Liver (tissue), 9 donors: ENCODE measurements around the gene SFN. TPM values are rescaled to one million over a fixed set of nuclear protein-coding genes. Genes with fewer than 3 reads are reported as not detected.

Experiments used
- DNase-seq: peaks from one replicate; pipeline ENCODE4 v3.0.0-alpha.2; 2017; ENCODE audit warnings: low spot score
- H3K27ac ChIP-seq, 2 donors: one replicate each; pipeline ENCODE4 v1.7.0; 2013; ENCODE audit warnings: inconsistent platforms in 2 of 2, low read length in 2 of 2, control low read depth in 1 of 2, low read depth in 1 of 2, mild to moderate bottlenecking in 1 of 2
- H3K27me3 ChIP-seq, 4 donors: one replicate each; pipeline versions ENCODE4 v1.6.1 to v1.7.0; 2013; ENCODE audit warnings: low read length in 3 of 4, inconsistent platforms in 1 of 4, mild to moderate bottlenecking in 1 of 4, moderate library complexity in 1 of 4; ENCODE audit not compliant: control insufficient read depth in 4 of 4, insufficient read depth in 4 of 4
- H3K36me3 ChIP-seq, 4 donors: one replicate each; pipeline versions ENCODE4 v1.6.1 to v1.7.0; 2013; ENCODE audit warnings: low read length in 3 of 4, mild to moderate bottlenecking in 3 of 4, low read depth in 1 of 4, moderate library complexity in 1 of 4; ENCODE audit not compliant: control insufficient read depth in 4 of 4, insufficient read depth in 3 of 4
- H3K4me1 ChIP-seq, 4 donors: one replicate each; pipeline versions ENCODE4 v1.6.1 to v1.7.0; 2013; ENCODE audit warnings: low read length in 3 of 4, mild to moderate bottlenecking in 3 of 4, moderate library complexity in 1 of 4; ENCODE audit not compliant: control insufficient read depth in 4 of 4, insufficient read depth in 4 of 4
- H3K4me3 ChIP-seq, 3 donors: one replicate each; pipeline versions ENCODE4 v1.6.1 to v1.7.0; 2013; ENCODE audit warnings: low read length in 3 of 3, control low read depth in 1 of 3, low read depth in 1 of 3, mild to moderate bottlenecking in 1 of 3
- H3K9ac ChIP-seq, 2 donors: one replicate each; pipeline ENCODE4 v1.7.0; 2013; ENCODE audit warnings: low read length in 2 of 2, mild to moderate bottlenecking in 2 of 2, moderate library complexity in 2 of 2, control low read depth in 1 of 2, low read depth in 1 of 2
- H3K9me3 ChIP-seq, 4 donors: one replicate each; pipeline versions ENCODE4 v1.6.1 to v1.7.0; 2013; ENCODE audit warnings: low read length in 3 of 4; ENCODE audit not compliant: control insufficient read depth in 4 of 4
- EGR1 ChIP-seq, 2 donors: IDR thresholded peaks; 2 replicates each; pipeline ENCODE4 v1.6.1; 2016 to 2018; ENCODE audit warnings: antibody characterized with exemption in 2 of 2, low read depth in 2 of 2
- FOXA1 ChIP-seq: IDR thresholded peaks from 2 replicates; pipeline ENCODE4 v1.6.1; 2016; ENCODE audit warnings: antibody characterized with exemption
- GABPA ChIP-seq, 2 donors: IDR thresholded peaks in 1 of 2; conservative IDR thresholded peaks in 1 of 2; 2 replicates each; pipeline ENCODE4 v1.6.1; 2016; ENCODE audit warnings: antibody characterized with exemption in 2 of 2, mild to moderate bottlenecking in 1 of 2, moderate library complexity in 1 of 2
- HNF4A ChIP-seq, 2 donors: conservative IDR thresholded peaks; 2 replicates each; pipeline ENCODE4 v1.6.1; 2016; ENCODE audit warnings: antibody characterized with exemption in 2 of 2, mild to moderate bottlenecking in 2 of 2
- HNF4G ChIP-seq: IDR thresholded peaks from 2 replicates; pipeline ENCODE4 v1.6.1; 2016; ENCODE audit warnings: antibody characterized with exemption
- JUND ChIP-seq, 2 donors: IDR thresholded peaks; 2 replicates each; pipeline ENCODE4 v1.6.1; 2016; ENCODE audit warnings: antibody characterized with exemption in 2 of 2
- RAD21 ChIP-seq, 2 donors: IDR thresholded peaks; 2 replicates each; pipeline ENCODE4 v1.6.1; 2016; ENCODE audit warnings: antibody characterized with exemption in 2 of 2, mild to moderate bottlenecking in 2 of 2
- RXRA ChIP-seq, 2 donors: IDR thresholded peaks; 2 replicates each; pipeline ENCODE4 v1.6.1; 2017 to 2018; ENCODE audit warnings: antibody characterized with exemption in 2 of 2, mild to moderate bottlenecking in 1 of 2
- SP1 ChIP-seq: IDR thresholded peaks from 2 replicates; pipeline ENCODE4 v1.6.1; 2018; ENCODE audit warnings: antibody characterized with exemption, mild to moderate bottlenecking
- YY1 ChIP-seq: IDR thresholded peaks from 2 replicates; pipeline ENCODE4 v1.6.1; 2016; ENCODE audit warnings: antibody characterized with exemption, mild to moderate bottlenecking
- WGBS: extraction: QIAGEN DNeasy Blood & Tissue Kit; methylation state at CpG from one replicate; pipeline ENCODE4 v1.1.7; 2013; 5-methylcytosine and 5-hydroxymethylcytosine counted together
- polyA plus RNA-seq, 2 donors: library from polyadenylated mRNA; stranded (reverse) in 1 of 2; unstranded in 1 of 2; fragments of 200-250 nt in 1 of 2; fragments of >200 nt in 1 of 2; fragmentation: Nextera tagmentation in 1 of 2; extraction: Ambion mirVana in 1 of 2; gene quantifications; one replicate each; pipeline versions ENCODE4 v1.2.1 to v1.2.3, GENCODE V29; 2013 to 2015
- total RNA-seq, 2 donors: library from RNA; depleted of rRNA; stranded (reverse); fragments of >200 nt; gene quantifications; one replicate each; pipeline ENCODE4 v1.2.3, GENCODE V29; 2014
- TF ChIP-seq, protein P1 (sequence below): IDR thresholded peaks from 2 replicates; pipeline ENCODE4 v1.6.1; 2016; ENCODE audit warnings: antibody characterized with exemption
- TF ChIP-seq, protein P2 (sequence below): IDR thresholded peaks from 2 replicates; pipeline ENCODE4 v1.6.1; 2016; ENCODE audit warnings: antibody characterized with exemption
- TF ChIP-seq, protein P3 (sequence below): IDR thresholded peaks from 2 replicates; pipeline ENCODE4 v1.6.1; 2016; ENCODE audit warnings: antibody characterized with exemption
- TF ChIP-seq, protein P4 (sequence below): IDR thresholded peaks from 2 replicates; pipeline ENCODE4 v1.6.1; 2016; ENCODE audit warnings: antibody characterized with exemption, mild to moderate bottlenecking
- donor health status: healthy.
- donor health status: healthy.
- donor health status: healthy.
- donor health status: healthy.
- donor health status: healthy.

The SFN gene
- total and polyA plus RNA-seq, 4 donors, result 0.17 to 0.69 TPM; not detected in 2

DNA sequence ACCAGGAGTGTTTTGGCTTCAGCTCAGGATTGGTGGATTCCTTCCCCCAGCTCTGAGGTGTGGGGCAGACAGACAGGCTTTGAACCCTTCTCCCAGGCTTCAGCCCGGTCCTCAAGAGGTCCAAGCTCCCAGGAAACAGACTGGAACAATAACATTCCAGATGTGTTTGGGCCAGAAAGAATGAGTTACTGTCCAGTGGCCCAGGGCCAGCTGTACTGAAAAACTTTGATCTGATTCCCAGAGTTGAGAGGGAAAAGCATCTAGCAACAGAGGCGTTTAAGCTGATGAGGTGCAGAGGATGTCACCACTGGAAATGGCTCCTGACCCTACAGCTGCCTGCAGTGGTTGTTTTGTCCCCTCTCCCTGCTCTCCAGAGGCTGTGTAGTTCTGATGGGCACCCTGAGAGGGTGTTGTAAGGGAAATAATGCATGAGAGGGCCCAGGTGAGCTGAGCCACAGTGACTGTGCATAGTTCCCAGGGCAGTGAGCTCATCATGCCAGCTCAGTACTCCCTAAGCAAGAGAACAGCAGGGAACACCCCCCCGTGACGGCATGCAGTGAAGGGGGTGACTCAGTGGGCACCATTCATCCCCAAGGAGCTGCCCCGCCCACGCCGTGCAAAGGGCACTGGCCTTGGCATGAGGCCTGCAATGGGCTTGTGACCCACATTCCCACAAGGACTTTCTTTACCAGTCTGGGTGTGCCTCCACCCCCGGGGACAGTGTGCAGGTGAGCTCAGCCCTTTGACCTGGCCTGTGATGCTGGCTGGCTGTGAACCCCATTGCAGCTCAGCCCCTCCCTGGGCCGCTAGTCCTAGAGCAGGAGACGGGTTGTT lies 13.8 kb upstream of the SFN start:
- TF ChIP-seq EGR1 (IDR thresholded peaks at IDR 0.05; ENCODE audit: low read depth in 2 of 2) (peak in 1 of 2 donors; percentile 68), HNF4G (no peak), HNF4A (conservative IDR thresholded peaks at IDR 0.05) (peak; percentile 29 to 76), SP1 (peak; percentile 7), RXRA (IDR thresholded peaks at IDR 0.05) (peak; percentile 32 to 73)
- TF ChIP-seq, protein P1, sequence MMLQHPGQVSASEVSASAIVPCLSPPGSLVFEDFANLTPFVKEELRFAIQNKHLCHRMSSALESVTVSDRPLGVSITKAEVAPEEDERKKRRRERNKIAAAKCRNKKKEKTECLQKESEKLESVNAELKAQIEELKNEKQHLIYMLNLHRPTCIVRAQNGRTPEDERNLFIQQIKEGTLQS, result no peak
- Histone ChIP-seq H3K27me3 (no peaks in the 10 kb centered on the region), H3K4me1 (peaks cover 0 to 12% (median 8%) of the 10 kb centered on the region in 4 donors), H3K9ac (peak overlapping the region; percentile 52 to 66), H3K27ac (peak overlapping the region; percentile 71 to 72), H3K9me3 (no peaks in the 10 kb centered on the region), H3K4me3 (no peak overlapping the region), H3K36me3 (peaks cover 6 to 46% (median 40%) of the 10 kb centered on the region in 4 donors)
- no peak for DNase-seq
- 39% methylated on average over 10 of the region's 10 CpGs for WGBS

DNA sequence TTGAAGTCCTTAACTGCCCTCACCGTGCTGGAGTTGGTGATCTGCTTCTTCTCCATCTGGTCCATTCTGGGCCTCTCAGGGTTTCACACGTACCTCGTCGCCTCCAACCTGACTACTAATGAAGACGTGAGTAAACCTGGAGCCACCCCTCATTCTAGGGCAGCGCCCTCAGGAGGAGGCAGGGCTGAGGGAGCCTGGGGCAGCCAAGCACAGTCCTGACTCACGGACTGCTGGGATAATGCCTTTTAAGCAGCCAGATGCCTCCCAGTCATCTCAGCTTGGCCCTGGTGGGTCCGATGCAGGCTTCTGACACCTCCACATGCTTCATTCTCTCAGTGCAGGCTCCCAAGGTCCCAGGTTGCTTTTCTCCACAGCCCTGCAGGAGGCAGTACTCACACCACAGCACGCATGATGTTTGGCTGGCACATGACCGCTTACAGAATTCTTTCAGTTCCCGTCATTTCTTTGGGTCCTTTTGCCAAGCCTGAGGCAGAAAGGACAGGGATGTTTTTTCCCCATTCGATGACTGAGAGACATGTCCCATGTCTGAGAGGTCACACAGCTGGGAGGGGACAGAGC lies 11.8 kb upstream of the SFN start:
- no peak for DNase-seq
- peaks cover 0 to 12% (median 8%) of the 10 kb centered on the region in 4 donors for H3K4me1 ChIP-seq
- no peak overlapping the region for H3K9ac ChIP-seq
- no peaks in the 10 kb centered on the region for H3K27me3 ChIP-seq
- peaks cover 4 to 59% (median 46%) of the 10 kb centered on the region in 4 donors for H3K36me3 ChIP-seq
- H3K4me3 ChIP-seq, result no peak overlapping the region
- WGBS, result 92% methylated on average over 12 of the region's 12 CpGs
- TF ChIP-seq GABPA (IDR thresholded peaks at IDR 0.05 in 1 of 2, conservative IDR thresholded peaks at IDR 0.05 in 1 of 2) (no peak), YY1 (no peak), FOXA1 (no peak), HNF4A (conservative IDR thresholded peaks at IDR 0.05) (no peak), SP1 (no peak)
- TF ChIP-seq, protein P2, sequence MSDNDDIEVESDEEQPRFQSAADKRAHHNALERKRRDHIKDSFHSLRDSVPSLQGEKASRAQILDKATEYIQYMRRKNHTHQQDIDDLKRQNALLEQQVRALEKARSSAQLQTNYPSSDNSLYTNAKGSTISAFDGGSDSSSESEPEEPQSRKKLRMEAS, result no peak
- TF ChIP-seq, protein P3, sequence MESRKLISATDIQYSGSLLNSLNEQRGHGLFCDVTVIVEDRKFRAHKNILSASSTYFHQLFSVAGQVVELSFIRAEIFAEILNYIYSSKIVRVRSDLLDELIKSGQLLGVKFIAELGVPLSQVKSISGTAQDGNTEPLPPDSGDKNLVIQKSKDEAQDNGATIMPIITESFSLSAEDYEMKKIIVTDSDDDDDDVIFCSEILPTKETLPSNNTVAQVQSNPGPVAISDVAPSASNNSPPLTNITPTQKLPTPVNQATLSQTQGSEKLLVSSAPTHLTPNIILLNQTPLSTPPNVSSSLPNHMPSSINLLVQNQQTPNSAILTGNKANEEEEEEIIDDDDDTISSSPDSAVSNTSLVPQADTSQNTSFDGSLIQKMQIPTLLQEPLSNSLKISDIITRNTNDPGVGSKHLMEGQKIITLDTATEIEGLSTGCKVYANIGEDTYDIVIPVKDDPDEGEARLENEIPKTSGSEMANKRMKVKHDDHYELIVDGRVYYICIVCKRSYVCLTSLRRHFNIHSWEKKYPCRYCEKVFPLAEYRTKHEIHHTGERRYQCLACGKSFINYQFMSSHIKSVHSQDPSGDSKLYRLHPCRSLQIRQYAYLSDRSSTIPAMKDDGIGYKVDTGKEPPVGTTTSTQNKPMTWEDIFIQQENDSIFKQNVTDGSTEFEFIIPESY, result no peak
- TF ChIP-seq, protein P1, result no peak
- no peaks in the 10 kb centered on the region for H3K9me3 ChIP-seq
- H3K27ac ChIP-seq, result no peak overlapping the region

DNA sequence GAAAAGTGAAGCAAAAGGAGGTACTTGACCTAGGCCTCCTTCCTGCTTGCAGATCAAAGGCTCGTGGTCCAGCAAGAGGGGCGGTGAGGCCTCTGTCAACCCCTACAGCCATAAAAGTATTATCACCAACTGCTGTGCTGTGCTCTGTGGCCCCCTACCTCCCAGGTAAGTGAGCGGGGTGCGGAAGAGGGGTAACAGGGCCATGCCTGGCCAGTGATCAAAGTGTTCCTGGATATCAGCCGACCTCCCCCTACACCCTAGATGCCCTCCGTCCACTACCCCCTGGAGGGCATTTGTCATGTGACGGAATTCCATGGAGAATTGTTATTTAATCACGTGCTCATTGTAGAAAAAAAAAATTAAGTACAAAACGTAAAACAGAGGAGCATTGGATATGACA lies 10.2 kb upstream of the SFN start:
- Histone ChIP-seq H3K36me3 (peaks cover 4 to 60% (median 41%) of the 10 kb centered on the region in 4 donors), H3K27me3 (no peaks in the 10 kb centered on the region), H3K4me1 (peaks cover 0 to 12% (median 8%) of the 10 kb centered on the region in 4 donors), H3K9ac (no peak overlapping the region), H3K4me3 (no peak overlapping the region), H3K27ac (no peak overlapping the region), H3K9me3 (no peaks in the 10 kb centered on the region)
- no peak for TF ChIP-seq JUND (IDR thresholded peaks at IDR 0.05)
- TF ChIP-seq HNF4A (conservative IDR thresholded peaks at IDR 0.05), result no peak
- TF ChIP-seq RAD21 (IDR thresholded peaks at IDR 0.05), result no peak
- TF ChIP-seq, protein P4, sequence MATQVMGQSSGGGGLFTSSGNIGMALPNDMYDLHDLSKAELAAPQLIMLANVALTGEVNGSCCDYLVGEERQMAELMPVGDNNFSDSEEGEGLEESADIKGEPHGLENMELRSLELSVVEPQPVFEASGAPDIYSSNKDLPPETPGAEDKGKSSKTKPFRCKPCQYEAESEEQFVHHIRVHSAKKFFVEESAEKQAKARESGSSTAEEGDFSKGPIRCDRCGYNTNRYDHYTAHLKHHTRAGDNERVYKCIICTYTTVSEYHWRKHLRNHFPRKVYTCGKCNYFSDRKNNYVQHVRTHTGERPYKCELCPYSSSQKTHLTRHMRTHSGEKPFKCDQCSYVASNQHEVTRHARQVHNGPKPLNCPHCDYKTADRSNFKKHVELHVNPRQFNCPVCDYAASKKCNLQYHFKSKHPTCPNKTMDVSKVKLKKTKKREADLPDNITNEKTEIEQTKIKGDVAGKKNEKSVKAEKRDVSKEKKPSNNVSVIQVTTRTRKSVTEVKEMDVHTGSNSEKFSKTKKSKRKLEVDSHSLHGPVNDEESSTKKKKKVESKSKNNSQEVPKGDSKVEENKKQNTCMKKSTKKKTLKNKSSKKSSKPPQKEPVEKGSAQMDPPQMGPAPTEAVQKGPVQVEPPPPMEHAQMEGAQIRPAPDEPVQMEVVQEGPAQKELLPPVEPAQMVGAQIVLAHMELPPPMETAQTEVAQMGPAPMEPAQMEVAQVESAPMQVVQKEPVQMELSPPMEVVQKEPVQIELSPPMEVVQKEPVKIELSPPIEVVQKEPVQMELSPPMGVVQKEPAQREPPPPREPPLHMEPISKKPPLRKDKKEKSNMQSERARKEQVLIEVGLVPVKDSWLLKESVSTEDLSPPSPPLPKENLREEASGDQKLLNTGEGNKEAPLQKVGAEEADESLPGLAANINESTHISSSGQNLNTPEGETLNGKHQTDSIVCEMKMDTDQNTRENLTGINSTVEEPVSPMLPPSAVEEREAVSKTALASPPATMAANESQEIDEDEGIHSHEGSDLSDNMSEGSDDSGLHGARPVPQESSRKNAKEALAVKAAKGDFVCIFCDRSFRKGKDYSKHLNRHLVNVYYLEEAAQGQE, result no peak
- TF ChIP-seq HNF4G, result no peak
- TF ChIP-seq, protein P2, result no peak
- TF ChIP-seq GABPA (IDR thresholded peaks at IDR 0.05 in 1 of 2, conservative IDR thresholded peaks at IDR 0.05 in 1 of 2), result no peak
- TF ChIP-seq, protein P1, result no peak
- DNase-seq, result no peak
- 78% methylated on average over 9 of the region's 9 CpGs for WGBS
